ENCODE results near the gene LTBP1. TPM values are rescaled to one million over a fixed set of nuclear protein-coding genes. Genes with fewer than 3 reads are reported as not detected.

The LTBP1 gene
- total and polyA plus RNA-seq, 2 donors (not counting 1 experiment from before 2014, with no cell fraction given): 0.69 TPM; not detected in 1

GRCh38 chr2:33069894-33070651, 123.3 kb downstream of the LTBP1 start:
- 99% methylated on average over 7 of the region's 10 CpGs for WGBS (ENCODE audit: insufficient coverage)
- intact Hi-C loops (cut with micrococcal nuclease): no loop called here
- Histone ChIP-seq H4K20me1 (ENCODE audit: control insufficient read depth, insufficient read depth, low read length, poor library complexity, severe bottlenecking) (no peaks in the 10 kb centered on the region), H3K36me3 (replicated peaks in 1 of 2; ENCODE audit: control extremely low read depth in 1 of 2, control insufficient read depth in 1 of 2, extremely low read depth in 1 of 2, insufficient read depth in 2 of 2, low read length in 1 of 2) (no peaks in the 10 kb centered on the region), H3K79me2 (ENCODE audit: control insufficient read depth, insufficient read depth, low read length) (no peaks in the 10 kb centered on the region), H3K9me3 (ENCODE audit: control extremely low read depth in 1 of 3, control insufficient read depth in 2 of 3, insufficient read depth in 1 of 3, low read length in 2 of 3) (no peaks in the 10 kb centered on the region), H3K4me2 (replicated peaks; ENCODE audit: low read depth, low read length, poor library complexity, severe bottlenecking) (no peak overlapping the region), H3K27me3 (replicated peaks in 1 of 4; ENCODE audit: control extremely low read depth in 1 of 4, control insufficient read depth in 3 of 4, insufficient read depth in 4 of 4, low read length in 3 of 4) (no peaks in the 10 kb centered on the region), H3K9ac (ENCODE audit: low read length) (no peak overlapping the region), H2AFZ (ENCODE audit: insufficient read depth, low read depth, low read length, poor library complexity, severe bottlenecking) (no peak overlapping the region), H3K4me1 (ENCODE audit: control insufficient read depth in 2 of 2, insufficient read depth in 2 of 2, low read length in 2 of 2) (no peaks in the 10 kb centered on the region), H3K27ac (ENCODE audit: low read length in 2 of 2) (no peak overlapping the region), H3K4me3 (ENCODE audit: control extremely low read depth in 1 of 5, extremely low read depth in 1 of 5, insufficient read depth in 1 of 5, low read depth in 2 of 5, low read length in 4 of 5) (no peak overlapping the region)
- Mint-ChIP-seq H3K4me3 (no peak overlapping the region), H3K27ac (no peak overlapping the region), H3K9me3 (ENCODE audit: insufficient read depth) (no peaks in the 10 kb centered on the region), H3K4me1 (no peaks in the 10 kb centered on the region), H3K27me3 (no peaks in the 10 kb centered on the region)
- ChIA-PET POLR2A (no interaction called here), CTCF (no interaction called here)
- DNase-seq: no peak
- no peak for ATAC-seq (ENCODE audit: low read depth)
- TF ChIP-seq EZH2 (IDR thresholded peaks at IDR 0.05; ENCODE audit: borderline replicate concordance, insufficient read depth, low read depth, low read length, poor library complexity, severe bottlenecking) (no peak), CTCF (IDR thresholded peaks at IDR 0.05) (no peak)

GRCh38 chr2:33071591-33071990, 124.8 kb downstream of the LTBP1 start:
- Histone ChIP-seq H4K20me1 (ENCODE audit: control insufficient read depth, insufficient read depth, low read length, poor library complexity, severe bottlenecking) (no peaks in the 10 kb centered on the region), H3K9ac (ENCODE audit: low read length) (no peak overlapping the region), H2AFZ (ENCODE audit: insufficient read depth, low read depth, low read length, poor library complexity, severe bottlenecking) (no peak overlapping the region), H3K4me2 (replicated peaks; ENCODE audit: low read depth, low read length, poor library complexity, severe bottlenecking) (no peak overlapping the region), H3K27ac (ENCODE audit: low read length in 2 of 2) (no peak overlapping the region), H3K4me1 (ENCODE audit: control insufficient read depth in 2 of 2, insufficient read depth in 2 of 2, low read length in 2 of 2) (no peaks in the 10 kb centered on the region), H3K4me3 (ENCODE audit: control extremely low read depth in 1 of 5, extremely low read depth in 1 of 5, insufficient read depth in 1 of 5, low read depth in 2 of 5, low read length in 4 of 5) (no peak overlapping the region), H3K79me2 (ENCODE audit: control insufficient read depth, insufficient read depth, low read length) (no peaks in the 10 kb centered on the region), H3K36me3 (replicated peaks in 1 of 2; ENCODE audit: control extremely low read depth in 1 of 2, control insufficient read depth in 1 of 2, extremely low read depth in 1 of 2, insufficient read depth in 2 of 2, low read length in 1 of 2) (no peaks in the 10 kb centered on the region), H3K27me3 (replicated peaks in 1 of 4; ENCODE audit: control extremely low read depth in 1 of 4, control insufficient read depth in 3 of 4, insufficient read depth in 4 of 4, low read length in 3 of 4) (no peaks in the 10 kb centered on the region), H3K9me3 (ENCODE audit: control extremely low read depth in 1 of 3, control insufficient read depth in 2 of 3, insufficient read depth in 1 of 3, low read length in 2 of 3) (no peaks in the 10 kb centered on the region)
- H3K27me3 Mint-ChIP-seq: no peaks in the 10 kb centered on the region
- no peak overlapping the region for H3K27ac Mint-ChIP-seq
- CTCF ChIA-PET: no interaction called here
- POLR2A ChIA-PET: no interaction called here
- 100% methylated on average over 1 of the region's 5 CpGs for WGBS (ENCODE audit: insufficient coverage)
- DNase-seq: no peak
- H3K4me1 Mint-ChIP-seq: no peaks in the 10 kb centered on the region
- no peak for TF ChIP-seq EZH2 (IDR thresholded peaks at IDR 0.05; ENCODE audit: borderline replicate concordance, insufficient read depth, low read depth, low read length, poor library complexity, severe bottlenecking)
- TF ChIP-seq CTCF (IDR thresholded peaks at IDR 0.05): no peak
- H3K9me3 Mint-ChIP-seq (ENCODE audit: insufficient read depth): no peaks in the 10 kb centered on the region
- no peak for ATAC-seq (ENCODE audit: low read depth)
- H3K4me3 Mint-ChIP-seq: no peak overlapping the region
- intact Hi-C loops (cut with micrococcal nuclease): no loop called here
